WI38 (cell line): ENCODE results near the gene CIB4.

Experiments
- H3K4me3 ChIP-seq: 2 replicates; pipeline ENCODE4 v1.5.1; 2011; ENCODE audit warnings: low read depth, mild to moderate bottlenecking, control low read depth, low read length
- TF ChIP-seq, protein P1 (sequence below): IDR thresholded peaks from 2 replicates; pipeline ENCODE4 v1.5.1; 2012; ENCODE audit warnings: low read depth, mild to moderate bottlenecking, control low read depth, low read length

Gene CIB4

DNA sequence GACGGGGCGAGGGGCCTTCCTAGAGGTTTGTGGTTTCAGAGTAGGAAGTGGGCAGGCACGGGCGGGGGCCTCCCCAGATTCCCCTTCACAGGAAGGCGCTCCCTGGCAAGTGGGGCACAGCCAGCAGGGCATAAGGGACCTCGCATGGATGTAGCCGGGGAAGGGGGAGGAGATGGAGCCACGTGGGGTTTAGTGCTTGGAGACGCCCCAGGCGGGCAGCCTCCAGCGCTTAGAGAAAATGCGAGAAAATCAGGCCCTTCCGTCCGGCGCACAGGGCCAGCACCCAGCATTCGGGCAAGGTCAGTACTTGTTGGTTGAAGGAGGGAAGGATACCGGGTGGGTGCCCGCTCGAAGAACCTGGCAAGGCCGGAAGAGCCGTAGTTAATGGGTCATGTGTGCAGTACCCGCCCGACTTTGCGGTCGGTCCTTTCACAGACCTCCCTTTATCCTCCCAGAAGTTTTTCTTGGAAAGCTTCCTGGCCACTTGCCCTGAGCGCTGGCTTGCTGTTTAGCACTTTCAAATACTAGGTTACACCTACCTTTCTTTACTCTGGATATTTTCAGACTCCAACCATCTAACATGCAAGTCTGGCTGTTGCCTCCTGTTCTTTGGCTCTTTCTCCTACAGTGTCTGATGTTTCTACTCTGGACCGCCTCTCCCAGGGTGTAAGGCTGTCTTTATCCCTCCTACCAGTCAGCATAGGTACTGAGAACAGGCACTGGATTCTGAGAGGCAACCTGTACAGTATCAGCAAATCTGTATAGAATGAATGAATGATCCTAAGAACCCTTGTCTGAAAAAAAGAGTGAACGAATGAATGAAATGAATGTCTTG, 78.1 kb downstream of the CIB4 start:
- TF ChIP-seq, protein P1, sequence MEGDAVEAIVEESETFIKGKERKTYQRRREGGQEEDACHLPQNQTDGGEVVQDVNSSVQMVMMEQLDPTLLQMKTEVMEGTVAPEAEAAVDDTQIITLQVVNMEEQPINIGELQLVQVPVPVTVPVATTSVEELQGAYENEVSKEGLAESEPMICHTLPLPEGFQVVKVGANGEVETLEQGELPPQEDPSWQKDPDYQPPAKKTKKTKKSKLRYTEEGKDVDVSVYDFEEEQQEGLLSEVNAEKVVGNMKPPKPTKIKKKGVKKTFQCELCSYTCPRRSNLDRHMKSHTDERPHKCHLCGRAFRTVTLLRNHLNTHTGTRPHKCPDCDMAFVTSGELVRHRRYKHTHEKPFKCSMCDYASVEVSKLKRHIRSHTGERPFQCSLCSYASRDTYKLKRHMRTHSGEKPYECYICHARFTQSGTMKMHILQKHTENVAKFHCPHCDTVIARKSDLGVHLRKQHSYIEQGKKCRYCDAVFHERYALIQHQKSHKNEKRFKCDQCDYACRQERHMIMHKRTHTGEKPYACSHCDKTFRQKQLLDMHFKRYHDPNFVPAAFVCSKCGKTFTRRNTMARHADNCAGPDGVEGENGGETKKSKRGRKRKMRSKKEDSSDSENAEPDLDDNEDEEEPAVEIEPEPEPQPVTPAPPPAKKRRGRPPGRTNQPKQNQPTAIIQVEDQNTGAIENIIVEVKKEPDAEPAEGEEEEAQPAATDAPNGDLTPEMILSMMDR, result no peak
- no peak overlapping the region for H3K4me3 ChIP-seq

DNA sequence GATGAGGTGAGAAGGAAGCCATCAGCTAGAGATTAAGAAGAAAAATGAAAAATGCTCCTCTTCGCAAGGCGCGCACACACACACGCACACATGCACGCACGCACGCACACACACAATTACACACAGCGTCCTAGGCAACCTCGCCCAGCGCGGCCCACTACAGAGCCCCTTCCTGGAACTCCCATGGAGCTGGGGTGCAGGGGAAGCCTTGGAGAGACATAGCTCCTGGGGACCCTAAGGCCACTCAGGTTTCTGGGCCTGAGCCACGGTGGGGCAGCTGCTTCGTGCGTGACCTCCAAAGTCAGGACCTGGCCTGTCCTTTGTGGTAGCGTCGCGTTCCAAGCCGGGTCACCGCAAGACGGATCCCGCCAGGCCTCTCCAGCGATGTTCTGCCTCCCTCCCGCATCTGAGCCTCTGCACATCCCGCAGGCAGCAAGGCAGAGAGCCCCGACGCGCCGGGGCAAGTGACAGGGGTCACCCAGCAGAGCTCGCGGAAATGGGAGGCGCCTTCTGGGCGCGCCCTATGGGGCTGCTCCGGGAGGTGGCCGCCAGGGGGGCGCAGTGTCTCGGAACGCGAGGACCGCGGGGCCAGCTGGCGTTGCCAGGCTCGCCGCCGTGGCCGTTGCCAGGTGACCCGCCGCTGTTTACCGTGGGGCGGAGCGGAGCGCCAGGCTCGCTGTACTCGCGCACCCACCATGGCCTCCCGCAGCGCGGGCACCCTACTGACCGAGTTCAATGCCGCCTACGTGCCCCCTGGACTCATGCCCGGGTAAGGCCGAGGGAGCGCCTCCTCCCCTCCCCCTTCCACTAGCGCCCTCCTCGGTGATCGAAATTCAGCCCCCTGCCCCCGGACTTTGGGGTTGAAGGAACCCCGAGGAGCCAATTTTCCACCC, 79.0 kb downstream of the CIB4 start:
- H3K4me3 ChIP-seq, result no peak overlapping the region
- TF ChIP-seq, protein P1, result no peak

DNA sequence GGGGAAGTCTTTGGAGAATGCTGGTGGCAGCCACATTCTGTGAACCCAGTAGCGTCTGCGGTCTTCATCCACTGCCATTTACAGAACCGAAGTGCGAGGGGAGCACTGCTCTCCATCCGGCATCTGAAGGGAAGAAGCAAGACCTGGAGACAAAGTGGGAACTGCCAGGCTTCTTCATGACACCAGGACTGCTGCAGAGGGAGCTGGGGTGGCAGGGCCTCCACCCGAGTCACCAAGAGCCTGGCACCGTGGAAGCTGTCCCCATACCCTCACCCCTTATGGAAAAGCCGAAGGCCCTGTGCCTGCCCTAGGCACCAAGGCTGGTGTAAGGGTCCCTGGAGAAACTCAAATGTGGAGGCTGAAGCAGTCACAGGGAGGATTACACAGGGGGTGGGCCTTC, 79.8 kb downstream of the CIB4 start:
- no peak overlapping the region for H3K4me3 ChIP-seq
- TF ChIP-seq, protein P1, result no peak

DNA sequence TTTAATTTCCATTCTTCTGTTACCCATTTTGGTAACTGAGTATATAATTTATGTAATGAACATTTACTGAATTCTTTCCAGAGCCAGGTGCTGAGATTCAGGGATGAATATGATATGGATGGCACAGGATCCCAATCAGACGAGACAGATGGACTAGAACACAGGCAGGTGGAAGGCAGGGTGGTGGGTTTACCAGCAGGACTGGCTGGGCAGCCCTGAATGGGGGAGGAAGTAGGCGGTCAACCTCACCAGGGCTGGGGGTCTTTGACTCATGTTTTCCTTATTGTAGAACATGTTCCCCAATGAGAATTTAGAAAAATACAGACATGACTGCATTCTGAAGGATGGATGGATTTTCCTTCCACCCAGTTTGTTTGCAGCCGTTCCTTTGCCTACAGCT, 80.3 kb downstream of the CIB4 start:
- H3K4me3 ChIP-seq, result no peak overlapping the region
- TF ChIP-seq, protein P1, result no peak

DNA sequence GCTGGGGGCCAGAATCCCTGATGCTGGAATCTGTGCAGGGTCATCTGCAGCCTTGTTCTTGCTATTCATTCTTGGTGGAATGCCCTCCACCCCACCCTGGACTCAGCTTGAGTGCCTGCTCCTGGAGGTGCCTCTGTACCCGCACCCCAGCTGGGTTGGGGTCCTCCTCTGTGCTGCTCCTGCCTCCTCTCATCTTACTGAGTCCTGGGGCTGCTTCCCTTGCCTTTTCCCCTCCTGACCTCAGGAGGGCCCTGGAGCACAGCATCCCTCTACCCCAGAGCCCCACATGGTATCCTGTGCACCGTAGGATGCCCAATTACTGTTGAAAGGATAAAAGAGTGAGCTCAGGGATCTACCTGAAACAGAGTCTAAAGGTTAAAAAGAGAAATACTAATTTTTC, 81.6 kb downstream of the CIB4 start:
- TF ChIP-seq, protein P1, result no peak
- H3K4me3 ChIP-seq, result no peak overlapping the region

DNA sequence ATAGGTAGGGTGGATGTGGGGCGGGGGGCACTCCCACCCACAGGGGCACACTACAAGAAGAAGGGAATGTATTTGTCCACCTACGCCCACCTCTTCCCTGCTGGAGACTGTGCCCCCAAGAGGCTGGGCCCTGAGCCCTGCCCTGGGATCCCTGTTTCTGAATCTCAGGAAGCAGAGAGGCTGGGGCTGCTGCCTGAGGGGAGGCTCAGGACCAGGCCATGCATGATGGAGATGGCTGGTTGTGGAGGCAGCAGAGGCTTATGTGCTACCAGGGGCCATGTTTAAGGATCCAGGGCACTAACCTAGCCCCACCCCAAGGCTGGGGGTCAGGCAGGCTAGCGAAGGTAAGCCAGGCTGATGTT, 82.1 kb downstream of the CIB4 start:
- H3K4me3 ChIP-seq, result no peak overlapping the region
- TF ChIP-seq, protein P1, result no peak
